Posterior vena cava (tissue), 2 donors: Measurements from ENCODE around the gene TDP2. TPM values are rescaled to one million over a fixed set of nuclear protein-coding genes. Genes with fewer than 3 reads are reported as not detected.
"Not testable (repeated sequence)": the region's sequence is repeated elsewhere in the genome, so short reads cannot be mapped to it uniquely, and the experiment has no call there.

Source experiments
- DNase-seq: peaks from one replicate; pipeline ENCODE4 v3.0.0-alpha.2; 2020; ENCODE audit warnings: low spot score
- intact Hi-C, 2 donors: fragments of 100-400 bp; cut with DNase I; formaldehyde crosslinking; loops; one replicate each; pipeline versions ENCODE4 v1.14.1 to v1.14.2; 2022 to 2023
- total RNA-seq, 2 donors: library from RNA; stranded (reverse); fragmentation: NEBNext Ultra II Directional; extraction: Animal tissue kit (Norgen Biotek cat#: 25700); gene quantifications; one replicate each; pipeline ENCODE4 v1.2.1, GENCODE V29; 2021
- donor health status: DM: yes; HTN: yes; CAD: no.
- donor health status: DM: yes; HTN: yes; CAD: no.

TDP2 gene
- total RNA-seq, 2 donors from 2014 or later: 25.8 to 32.8 TPM

- intact Hi-C loops: no loop called here
- no peak for DNase-seq
These were observed 7.1 kb downstream of the TDP2 start for GRCh38 chr6:24659561-24659960.

- intact Hi-C loops: no loop called here
- no peak for DNase-seq
These were observed 7.8 kb downstream of the TDP2 start for GRCh38 chr6:24658573-24659560.

GRCh38 chr6:24655215-24655614 is 11.5 kb downstream of the TDP2 start:
- intact Hi-C loops: no loop called here
- no peak for DNase-seq

GRCh38 chr6:24650365-24650764 is 16.3 kb downstream of the TDP2 start:
- intact Hi-C loops: no loop called here

GRCh38 chr6:24649691-24650090 is 17.0 kb downstream of the TDP2 start:
- DNase-seq: no peak
- intact Hi-C loops: no loop called here

More at GRCh38 chr6:24650365-24650764, 16.3 kb downstream of the TDP2 start:
- no peak for DNase-seq

- intact Hi-C loops: no loop called here
- no peak for DNase-seq
These were observed 18.4 kb downstream of the TDP2 start for GRCh38 chr6:24648276-24648675.

GRCh38 chr6:24646771-24647170 is 19.9 kb downstream of the TDP2 start:
- intact Hi-C loops: no loop called here
- DNase-seq: no peak

- intact Hi-C loops: no loop called here
- DNase-seq: no peak
These were observed 22.3 kb downstream of the TDP2 start for GRCh38 chr6:24644377-24644776.

- intact Hi-C loops: no loop called here
These were observed 22.8 kb downstream of the TDP2 start for GRCh38 chr6:24643920-24644319.

GRCh38 chr6:24642061-24642460 is 24.6 kb downstream of the TDP2 start:
- intact Hi-C loops: no loop called here
- no peak for DNase-seq

More at GRCh38 chr6:24643920-24644319, 22.8 kb downstream of the TDP2 start:
- no peak for DNase-seq

GRCh38 chr6:24640631-24641030 is 26.1 kb downstream of the TDP2 start:
- DNase-seq, intact Hi-C loops: not testable (repeated sequence)

GRCh38 chr6:24640166-24640565 is 26.5 kb downstream of the TDP2 start:
- DNase-seq: no peak
- intact Hi-C loops: no loop called here

- intact Hi-C loops: no loop called here
These were observed 30.0 kb downstream of the TDP2 start for GRCh38 chr6:24636681-24637080.

GRCh38 chr6:24632573-24632972 is 34.1 kb downstream of the TDP2 start:
- intact Hi-C loops: no loop called here
- no peak for DNase-seq

More at GRCh38 chr6:24636681-24637080, 30.0 kb downstream of the TDP2 start:
- no peak for DNase-seq

GRCh38 chr6:24631671-24632070 is 35.0 kb downstream of the TDP2 start:
- intact Hi-C loops: no loop called here
- DNase-seq: no peak

- no peak for DNase-seq
- intact Hi-C loops: no loop called here
These were observed 35.7 kb downstream of the TDP2 start for GRCh38 chr6:24630856-24631505.

GRCh38 chr6:24621626-24622289 is 44.9 kb downstream of the TDP2 start:
- DNase-seq: no peak
- intact Hi-C loops: no loop called here

GRCh38 chr6:24620637-24621036 is 46.1 kb downstream of the TDP2 start:
- intact Hi-C loops: no loop called here
- DNase-seq: no peak

GRCh38 chr6:24619661-24620060 is 47.0 kb downstream of the TDP2 start:
- intact Hi-C loops: no loop called here
- no peak for DNase-seq

- no peak for DNase-seq
- intact Hi-C loops: loop anchor here in 1 of 2 donors (5.0 kb wide), 1 partner anchor 688 kb away; no protein-coding TSS in a partner anchor
These were observed 52.1 kb downstream of the TDP2 start for GRCh38 chr6:24614648-24615047.
